NCI-H526 (cell line): Measurements from ENCODE around the gene CCNH.

Experiments
- DNase-seq, 2 experiments: peaks; one replicate each; lab custom pipeline; 2025; lab: John Stamatoyannopoulos, UW

The CCNH gene

DNA sequence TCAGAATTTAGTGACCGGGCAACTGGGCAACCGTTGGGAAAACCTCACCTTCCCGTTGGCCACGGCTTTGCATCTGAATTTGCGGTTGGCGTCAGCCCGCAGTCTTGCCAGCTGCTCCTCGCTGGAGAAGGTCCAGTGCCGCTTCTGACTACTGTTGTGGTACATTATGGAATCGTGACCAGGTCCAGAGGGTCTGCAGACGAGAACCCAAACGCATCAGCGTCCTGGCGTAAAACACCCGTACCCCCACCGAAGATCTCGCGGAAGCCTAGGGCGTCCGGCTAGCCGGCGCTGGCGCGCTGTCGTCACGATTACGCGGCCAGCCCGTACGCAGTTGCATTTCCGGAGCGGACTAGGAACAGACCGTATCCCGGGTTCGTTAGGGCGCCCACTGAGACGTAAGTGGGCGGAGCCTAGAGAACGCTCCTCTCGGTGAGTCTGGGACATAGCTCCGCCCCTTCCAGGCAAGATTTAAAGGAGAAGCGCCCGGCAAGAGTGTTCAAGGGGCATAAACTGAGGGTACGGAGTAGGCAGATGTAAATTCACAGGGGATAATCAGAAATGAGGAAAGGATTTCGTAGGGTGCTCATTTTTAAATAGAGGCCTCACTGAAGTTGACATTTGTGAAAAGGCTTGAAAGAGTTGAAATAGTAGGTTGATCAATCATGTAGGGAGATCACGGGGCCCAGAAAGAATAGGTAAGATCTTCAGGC lies at the start of gene CCNH:
CCNH (minus strand) TSS at position 301 of the 713 bp plus-strand sequence; CDS start at position 165, 136 bp downstream.
- peak; percentile 95 to 98 for DNase-seq

DNA sequence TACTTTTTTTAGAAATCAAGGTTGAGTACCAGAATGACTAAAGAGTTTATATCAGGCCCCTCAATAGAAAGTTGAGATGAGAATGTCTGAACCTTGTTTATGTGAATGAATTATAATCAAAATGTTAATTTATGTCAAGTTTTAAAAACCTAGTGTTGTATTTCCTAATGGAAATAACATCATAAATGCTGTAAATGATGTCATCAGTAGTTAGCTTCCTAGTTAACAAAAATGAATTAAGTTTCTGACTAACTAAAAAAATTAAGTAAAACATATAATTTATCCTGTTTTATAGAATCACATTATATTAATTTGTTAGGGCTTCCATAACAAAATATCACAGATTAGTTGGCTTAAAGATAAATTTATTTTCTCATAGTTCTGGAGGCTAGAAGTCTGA lies 45.0 kb upstream of the CCNH start:
- DNase-seq = no peak

DNA sequence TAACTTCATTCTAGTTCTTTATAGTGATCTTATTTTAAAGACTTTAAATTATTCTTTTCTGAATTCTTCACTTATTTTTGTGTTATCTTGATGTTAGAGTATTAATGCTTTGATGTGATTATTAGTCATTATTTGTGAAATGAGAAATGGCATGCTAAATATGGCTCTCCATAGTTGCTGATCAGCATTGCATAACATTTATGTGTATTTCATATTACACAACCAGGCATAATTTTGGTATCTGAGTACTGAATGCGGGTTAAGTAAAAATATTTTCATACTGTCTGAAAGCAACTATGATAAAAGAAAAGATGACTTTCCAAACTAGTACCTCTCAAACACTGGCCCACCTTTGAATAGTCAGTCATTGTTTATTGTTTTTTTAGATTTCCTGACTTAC lies 41.1 kb upstream of the CCNH start:
- DNase-seq = no peak

DNA sequence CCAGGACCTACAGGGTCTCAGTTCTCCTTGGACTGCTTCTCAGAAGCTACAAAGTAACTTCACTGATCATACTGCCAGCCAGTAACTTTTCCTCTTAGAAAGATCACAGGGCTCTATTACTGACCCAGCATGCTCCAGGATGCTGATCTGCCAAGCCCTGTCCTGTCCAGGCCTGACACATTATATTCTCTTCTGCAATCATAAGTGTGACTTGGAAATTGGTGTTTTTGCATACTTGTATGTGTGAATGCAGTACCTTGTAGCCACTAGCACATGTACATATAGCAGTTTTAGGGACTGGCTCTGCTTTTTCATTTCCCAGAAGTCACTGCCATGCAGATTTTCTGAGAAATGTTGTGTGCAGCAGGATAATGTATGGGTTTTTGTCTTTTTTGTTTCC lies 40.1 kb upstream of the CCNH start:
- DNase-seq = no peak

DNA sequence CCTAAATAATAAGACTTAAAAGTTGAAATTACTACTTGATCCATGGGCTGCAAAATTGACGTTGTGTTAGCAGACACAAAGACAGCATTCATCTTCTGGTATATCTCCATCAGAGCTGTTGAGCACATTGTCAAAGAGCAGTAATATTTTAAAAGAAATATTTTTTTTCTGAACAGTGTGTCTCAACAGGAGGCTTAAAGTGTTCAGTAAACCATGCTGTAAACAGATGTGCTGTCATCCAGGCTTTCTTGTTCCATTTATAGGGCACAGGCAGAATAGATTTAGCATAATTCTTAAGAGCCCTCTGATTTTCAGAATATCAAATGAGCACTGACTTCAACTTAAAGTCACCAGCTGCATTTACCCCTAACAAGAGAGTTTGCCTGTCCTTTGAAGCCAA lies 29.7 kb upstream of the CCNH start:
- no peak for DNase-seq

DNA sequence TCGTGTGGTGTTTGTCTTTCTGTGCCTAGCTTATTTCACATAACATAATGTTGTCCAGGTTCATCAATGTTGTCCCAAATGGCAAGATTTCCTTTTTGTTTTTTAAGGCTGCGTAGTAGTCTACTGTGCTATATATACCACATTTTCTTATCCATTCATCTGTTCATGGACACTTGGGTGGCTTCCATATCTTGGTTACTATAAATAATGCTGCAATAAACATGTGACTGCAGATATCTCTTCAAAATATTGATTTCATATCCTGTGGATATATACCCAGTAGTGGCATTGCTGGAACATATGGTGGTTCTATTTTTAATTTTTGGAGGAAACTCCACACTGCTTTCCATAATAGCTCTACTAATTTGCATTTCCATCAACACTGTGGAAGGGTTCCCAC lies 25.5 kb upstream of the CCNH start:
- peak in 1 of 2 experiments; percentile 11 for DNase-seq

DNA sequence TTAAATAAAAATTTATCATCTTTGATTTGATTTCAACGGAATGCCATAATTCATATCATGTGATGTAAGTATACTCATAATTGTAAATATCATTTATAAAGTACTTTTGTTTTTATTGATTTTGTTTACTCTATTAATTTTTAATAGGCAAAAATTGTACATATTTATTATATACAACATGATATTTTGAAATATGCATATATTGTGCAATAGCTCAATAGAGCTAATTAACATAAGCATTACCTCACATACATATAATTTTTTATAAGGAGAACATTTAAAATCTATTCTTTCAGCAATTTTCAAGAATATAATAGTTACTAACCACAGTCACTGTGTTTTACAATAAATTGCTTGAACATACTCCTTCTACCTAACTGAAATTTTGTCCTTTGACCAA lies 25.0 kb upstream of the CCNH start:
- no peak for DNase-seq

DNA sequence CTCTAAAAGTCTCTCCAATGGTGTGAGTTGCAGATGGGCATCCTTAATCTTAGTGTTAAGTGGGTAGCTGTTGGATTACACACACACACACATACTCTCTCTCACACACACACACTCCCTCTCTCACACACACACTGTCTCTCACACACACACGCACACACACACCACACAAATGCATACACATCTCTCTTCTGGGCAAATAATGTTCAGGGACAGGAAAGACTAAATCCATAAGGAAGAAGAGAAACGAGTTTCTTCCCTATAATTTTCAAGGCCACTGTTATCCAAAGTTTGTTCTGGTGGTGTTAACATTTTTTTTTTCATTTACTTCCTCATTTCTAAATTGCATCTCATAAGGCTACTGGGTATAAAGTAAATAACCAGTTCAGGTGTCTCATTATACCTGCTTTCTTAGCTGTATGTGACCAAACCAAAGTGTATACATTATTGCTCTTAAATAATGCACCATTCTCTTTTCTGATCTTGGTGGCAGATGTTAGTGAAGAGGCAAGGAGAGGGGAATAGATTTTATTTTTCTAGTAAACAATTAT lies 22.5 kb upstream of the CCNH start:
- DNase-seq = no peak

DNA sequence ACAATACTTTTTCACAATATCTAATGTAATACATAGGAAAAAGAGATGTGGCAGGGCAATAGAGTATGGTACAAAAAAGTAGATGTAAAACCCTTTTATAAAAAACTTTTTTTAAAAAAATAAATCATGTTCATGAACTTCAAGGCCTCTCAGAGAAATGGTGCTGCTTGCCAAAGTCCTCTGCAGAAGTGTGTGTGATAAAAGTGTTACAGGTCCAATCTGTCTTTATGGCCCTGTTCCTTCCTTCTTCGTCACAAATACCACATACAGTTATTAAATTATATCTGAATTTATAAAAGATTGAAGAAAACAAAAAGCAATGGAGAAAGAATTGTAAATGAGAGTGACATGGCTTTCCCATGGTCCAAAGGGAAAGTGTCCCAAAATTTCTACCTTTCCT lies 21.7 kb upstream of the CCNH start:
- no peak for DNase-seq

DNA sequence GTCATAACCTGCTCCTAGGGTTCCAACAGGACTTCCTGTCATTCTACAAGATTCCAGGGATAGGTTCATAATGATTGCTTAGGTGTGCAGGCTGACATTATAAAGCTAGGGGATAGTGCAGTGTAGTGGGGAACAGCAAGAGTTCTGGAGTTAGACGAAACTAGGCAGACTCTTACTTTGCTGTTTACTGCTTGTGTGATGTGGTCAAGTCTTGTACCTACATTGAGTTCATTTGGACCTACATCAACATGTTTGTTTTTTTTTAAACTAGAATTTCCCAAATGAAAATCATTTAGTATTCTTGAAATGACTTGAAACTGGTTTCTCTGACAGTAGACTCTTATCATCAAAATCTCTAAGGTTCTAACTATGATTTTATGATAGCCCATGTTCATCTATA lies 21.2 kb upstream of the CCNH start:
- DNase-seq = no peak

DNA sequence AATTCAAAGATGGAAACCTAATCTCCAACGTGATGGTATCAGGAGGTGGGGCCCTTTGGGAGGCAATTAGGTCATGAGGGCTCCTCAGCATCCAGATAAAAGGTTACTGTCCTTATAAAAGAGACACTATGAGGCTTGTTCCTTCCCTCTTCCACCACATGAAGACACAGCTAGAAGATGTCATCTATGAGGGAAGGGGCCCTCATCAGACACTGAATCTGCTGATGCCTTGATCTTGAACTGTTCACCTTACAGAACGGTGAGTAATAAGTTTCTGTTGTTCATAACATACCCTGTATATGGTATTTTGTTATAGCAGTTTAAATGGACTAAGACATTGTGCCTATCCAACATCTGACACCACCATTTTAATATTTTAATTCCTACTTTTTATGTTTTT lies 19.7 kb upstream of the CCNH start:
- DNase-seq = no peak

DNA sequence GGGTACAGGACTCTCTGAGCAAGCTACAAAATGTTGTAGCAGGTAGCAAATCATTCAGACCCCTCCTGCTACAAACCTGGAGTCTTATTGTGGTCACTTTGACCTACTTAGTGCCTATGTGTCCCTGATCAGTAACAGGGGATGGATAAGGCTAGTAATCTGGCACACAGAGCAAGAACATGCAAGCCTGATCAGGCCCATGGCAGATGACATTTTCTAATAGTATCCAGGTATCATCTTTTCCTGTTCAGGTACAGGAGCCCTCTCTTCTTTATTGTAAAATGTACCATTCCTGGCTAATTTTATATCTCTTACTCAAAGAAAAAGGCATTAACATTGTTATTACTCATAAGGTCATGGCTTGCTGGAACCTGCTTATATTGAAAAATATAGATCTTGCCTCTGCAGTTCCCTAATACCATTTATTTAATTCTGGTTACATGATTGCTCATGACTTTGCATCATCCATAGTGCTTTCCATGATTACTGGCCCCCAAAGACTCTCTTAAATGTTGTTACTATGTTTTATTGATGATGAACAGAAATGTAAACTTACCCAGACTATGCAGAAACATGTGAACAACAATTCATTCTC lies 18.2 kb upstream of the CCNH start:
- DNase-seq = no peak

DNA sequence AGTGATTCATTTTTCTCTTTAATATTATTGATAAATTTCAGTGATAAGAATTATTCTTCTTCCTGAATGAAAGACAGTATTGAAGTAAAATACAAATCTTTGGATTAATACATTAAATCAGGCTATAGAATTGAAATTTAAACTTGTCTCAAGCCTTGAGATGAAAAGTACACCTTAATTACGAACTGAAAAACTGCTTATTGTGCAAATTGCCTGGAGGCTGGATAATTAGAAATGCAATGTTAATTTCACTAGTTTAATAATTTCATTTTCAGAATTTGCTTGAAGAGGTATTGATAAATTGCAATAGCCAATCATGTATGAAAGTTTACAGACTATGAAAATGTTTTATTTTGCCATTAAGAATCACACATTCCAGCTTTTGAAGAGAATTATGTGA lies 11.0 kb upstream of the CCNH start:
- DNase-seq = no peak

DNA sequence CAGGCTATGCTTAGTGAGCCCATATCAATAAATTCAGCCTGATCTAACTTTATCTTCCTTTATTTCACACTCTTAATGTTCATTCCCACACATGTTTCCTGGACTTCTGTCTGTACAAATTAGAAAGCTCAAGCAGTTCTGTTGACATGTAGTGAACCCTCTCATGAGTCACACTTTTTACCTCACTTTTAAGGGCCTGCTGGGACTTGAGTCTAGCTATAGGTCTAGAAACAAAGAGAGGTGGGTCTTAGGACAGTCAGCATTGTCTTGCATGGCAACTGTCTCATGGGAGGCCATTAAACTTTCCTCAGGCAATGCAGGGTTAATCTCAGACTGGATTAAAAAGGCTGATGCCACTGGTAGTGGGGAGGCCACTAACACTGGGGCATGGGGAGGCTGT lies 8.6 kb upstream of the CCNH start:
- DNase-seq = no peak

DNA sequence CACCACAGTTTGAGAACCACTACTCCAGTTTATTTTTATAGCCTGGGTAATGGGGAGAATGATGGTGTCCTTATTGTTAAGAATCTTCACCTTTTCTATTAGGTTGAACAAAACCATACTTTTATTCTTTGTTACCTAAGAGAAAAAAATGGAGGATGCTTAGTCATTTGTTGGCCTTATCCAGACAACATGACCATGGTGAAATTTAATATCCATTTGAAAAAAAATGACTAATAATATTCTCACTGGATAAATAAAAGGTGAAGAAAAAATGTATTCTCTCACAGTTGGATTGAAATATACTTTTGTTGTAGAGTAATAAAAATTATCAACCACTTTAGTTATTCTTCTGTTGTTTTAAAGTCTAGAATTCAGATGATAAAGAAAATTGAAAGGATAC lies 5.8 kb upstream of the CCNH start:
- DNase-seq = no peak

DNA sequence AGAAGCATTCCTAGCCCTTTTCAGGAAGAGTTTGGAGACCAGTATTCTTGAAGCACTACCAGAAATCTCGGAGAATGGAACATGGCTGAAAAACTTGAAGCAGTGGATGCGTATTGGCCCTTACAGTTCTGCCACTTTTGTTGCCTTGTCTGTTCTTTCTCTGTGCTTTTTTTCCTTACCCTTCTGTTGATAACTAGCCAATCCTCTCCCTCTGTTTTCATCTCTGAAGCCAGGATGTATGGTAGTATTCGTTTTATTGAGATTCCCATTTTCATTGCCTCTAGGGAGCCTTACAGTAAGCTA lies 564 bp upstream of the CCNH start:
- DNase-seq = no peak

DNA sequence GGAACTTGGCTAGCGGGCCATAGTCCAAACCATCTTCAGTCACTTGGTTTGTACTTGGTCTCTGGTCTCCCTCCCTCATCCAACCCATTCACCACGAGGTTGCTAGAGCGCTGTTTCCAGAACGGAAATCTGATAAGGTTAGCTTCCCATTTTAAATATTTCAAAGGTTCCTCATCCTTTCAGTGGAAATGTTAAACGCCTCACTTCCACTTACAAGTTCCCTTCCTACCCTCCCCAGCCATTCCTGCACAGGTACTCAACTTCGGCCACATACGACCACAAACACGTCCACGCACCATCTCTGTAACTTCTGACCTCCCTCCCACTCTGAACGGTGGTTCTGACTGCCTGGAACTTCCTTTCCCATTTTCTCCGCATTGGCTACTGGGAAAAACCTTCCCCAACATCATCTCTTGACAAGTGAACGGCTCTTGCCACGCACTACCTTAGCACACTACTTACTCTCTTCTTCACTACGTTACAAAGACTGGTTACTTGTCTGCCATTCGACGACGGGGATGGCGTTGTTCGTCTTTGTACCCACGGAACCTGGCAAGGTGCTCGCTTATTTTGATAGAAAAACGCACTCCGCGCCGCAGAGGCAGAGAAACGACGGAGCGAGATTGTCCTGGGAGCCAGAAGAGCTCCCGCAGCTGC lies 629 bp downstream of the CCNH start:
- DNase-seq = peak; percentile 11 to 37

DNA sequence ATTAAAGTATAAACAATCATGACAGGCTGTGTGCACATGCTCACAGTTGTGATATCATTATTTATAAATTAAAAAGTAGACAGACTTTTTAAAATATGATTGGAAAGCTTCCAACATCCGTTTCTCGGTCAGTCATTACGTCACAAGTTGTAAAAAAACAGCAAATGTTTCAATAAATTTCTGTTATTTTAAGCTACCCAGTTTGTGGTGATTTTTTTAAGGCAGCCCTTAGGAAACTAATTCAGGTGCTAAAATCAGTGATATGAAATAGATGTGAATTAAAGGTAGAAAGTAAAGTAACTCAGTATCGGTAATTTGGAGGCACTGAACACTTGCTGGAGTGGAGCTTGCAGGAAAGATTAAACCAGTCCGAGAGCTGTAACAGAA lies 1.2 kb downstream of the CCNH start:
- no peak for DNase-seq

DNA sequence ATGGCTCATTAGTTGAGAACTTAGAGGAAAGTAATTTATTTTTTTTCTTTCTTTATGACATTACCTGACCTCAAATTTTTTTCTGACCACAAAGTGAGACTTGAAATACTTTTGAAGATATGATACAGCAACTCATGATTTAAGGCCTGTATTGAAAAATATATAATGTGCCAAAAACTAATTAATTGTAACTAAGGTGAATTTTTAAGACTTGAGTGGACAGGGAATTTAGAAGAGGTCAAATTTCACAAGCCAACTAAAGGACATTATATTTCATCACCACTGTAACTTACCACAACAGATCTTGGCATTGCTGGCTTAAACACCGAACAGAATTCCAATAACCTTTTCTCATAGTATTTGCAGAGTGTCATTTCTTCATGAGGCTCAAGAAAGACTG lies 1.8 kb downstream of the CCNH start:
- no peak for DNase-seq

DNA sequence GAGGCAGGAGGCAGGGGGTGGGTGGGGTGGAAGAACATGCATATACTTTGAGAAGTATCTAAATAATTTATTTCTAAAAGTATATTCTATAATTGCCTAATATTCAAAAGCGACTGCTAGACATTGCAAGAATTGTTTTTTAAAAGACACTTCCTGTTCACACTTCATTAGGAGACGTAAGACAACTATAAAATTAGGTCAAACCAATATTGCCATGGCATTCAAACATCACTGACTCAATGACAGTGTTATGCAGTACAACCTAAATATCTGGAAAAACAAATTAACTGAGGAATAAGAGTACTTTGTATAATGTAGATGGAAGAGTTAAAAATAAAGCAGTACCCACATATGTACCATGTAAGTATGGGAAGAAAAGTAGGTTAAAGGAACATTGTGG lies 4.5 kb downstream of the CCNH start:
- no peak for DNase-seq

DNA sequence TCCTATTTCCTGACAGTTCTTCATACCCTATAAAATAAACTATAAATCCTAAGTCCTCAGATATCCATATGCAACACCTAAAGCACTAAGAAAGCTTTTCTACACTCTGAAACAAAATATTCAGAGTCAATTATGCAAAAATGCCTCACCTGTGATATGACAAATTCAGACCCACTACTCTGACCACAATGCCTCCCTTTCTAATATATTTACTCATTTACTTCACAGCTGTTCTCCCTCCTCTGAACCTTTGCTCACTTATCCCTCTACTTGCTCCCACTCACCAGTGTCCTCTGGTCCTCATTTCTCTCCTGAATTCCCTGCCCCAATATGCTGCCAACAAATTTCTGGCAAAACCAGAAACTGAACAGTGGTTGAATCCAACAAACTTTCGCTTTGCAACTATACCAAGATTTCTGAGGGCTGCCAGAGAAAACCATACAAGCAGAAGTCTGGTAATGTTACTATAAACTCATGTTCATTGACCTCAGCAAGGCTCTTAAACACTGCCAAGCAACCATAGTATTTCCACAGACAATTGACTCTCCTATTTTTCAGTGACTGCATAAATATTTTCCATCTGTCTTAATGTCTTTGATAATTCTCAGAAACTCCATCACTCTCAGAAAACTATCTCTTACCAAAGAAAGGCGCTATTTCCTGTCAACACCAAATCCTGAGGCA lies 7.1 kb downstream of the CCNH start:
- no peak for DNase-seq

DNA sequence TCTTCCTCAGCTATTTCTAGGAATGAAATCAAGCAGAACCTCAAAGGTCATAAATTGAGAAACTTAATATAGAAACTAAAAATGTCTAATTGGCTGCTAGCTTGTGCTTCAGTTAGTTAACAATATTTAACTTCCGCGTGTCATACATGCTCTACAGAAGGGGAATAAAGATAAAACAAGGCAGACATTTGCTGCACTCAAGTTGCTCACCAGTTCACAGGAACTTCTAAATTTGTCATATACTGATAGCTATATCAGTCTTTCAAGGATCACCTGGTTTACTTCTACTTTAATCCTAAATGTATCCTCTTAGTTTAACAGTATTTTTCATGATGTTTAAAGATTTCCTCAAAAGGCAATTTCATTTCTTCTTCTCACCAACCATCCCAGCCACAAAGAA lies 8.4 kb downstream of the CCNH start:
- DNase-seq = no peak

DNA sequence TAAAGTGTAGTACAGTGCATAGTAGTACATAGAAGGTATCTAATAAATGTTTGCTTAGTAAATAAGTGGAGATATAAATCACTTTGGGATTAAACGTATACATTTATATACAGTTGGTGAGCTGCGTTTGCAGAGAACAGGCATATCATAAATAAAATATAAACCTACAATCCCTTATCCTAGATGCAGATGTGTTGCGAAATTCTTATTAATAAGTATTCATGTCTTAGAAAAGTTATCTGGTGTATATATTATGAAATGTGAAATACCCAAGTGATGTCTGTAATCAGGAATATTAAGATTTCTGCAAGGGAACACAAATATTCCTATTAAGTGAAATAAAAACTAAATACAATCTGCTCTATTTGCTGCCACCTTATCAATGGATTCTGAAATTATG lies 8.8 kb downstream of the CCNH start:
- DNase-seq = no peak
